Upper lobe of right lung (tissue), 1 donor: ENCODE results near the gene NMNAT1. TPM values are rescaled to one million over a fixed set of nuclear protein-coding genes. Genes with fewer than 3 reads are reported as not detected.
A peak's percentile ranks its signal among the peaks of the same experiment; 100 is the strongest.

Experiments used
- ATAC-seq: fragments of 200-7000 bp; cut with Tn5 transposase; one replicate; pipeline ENCODE4 v1.9.1; 2020; ENCODE audit warnings: mild to moderate bottlenecking, moderate library complexity
- DNase-seq: peaks from one replicate; pipeline ENCODE4 v3.0.0-alpha.2; 2020
- H3K27ac ChIP-seq: fragments of 200-600 bp; one replicate; pipeline ENCODE4 v1.8.0; 2022
- H3K27me3 ChIP-seq: fragments of 200-600 bp; one replicate; pipeline ENCODE4 v1.8.0; 2022; ENCODE audit warnings: mild to moderate bottlenecking
- H3K36me3 ChIP-seq: fragments of 200-600 bp; one replicate; pipeline ENCODE4 v1.8.0; 2022
- H3K4me1 ChIP-seq: fragments of 200-600 bp; one replicate; pipeline ENCODE4 v1.8.0; 2022
- H3K4me3 ChIP-seq: fragments of 200-600 bp; one replicate; pipeline ENCODE4 v1.8.0; 2022; ENCODE audit warnings: mild to moderate bottlenecking
- H3K9me3 ChIP-seq: fragments of 200-600 bp; one replicate; pipeline ENCODE4 v1.8.0; 2022
- CTCF ChIP-seq: fragments of 200-600 bp; IDR thresholded peaks from one replicate; pipeline ENCODE4 v1.8.0; 2022; ENCODE audit warnings: antibody characterized with exemption
- intact Hi-C: fragments of 100-400 bp; cut with DNase I; formaldehyde crosslinking; loops from one replicate; pipeline ENCODE4 v1.11.0; 2022
- long read RNA-seq: library from polyadenylated mRNA; unstranded; transcript quantifications from one replicate; pipeline ENCODE4 v2.0.0, GENCODE V29; 2021
- total RNA-seq: library from RNA; stranded (reverse); fragmentation: NEBNext Ultra II Directional; extraction: Animal tissue kit (Norgen Biotek cat#: 25700); gene quantifications from one replicate; pipeline ENCODE4 v1.2.1, GENCODE V29; 2021
- donor health status: DM: no; HTN: yes; CAD: no; lungs with severe emphysema.

The NMNAT1 gene
- total RNA-seq: 9.1 TPM
- long read RNA-seq, partial matches to known transcripts: 0 of 3 reads
- long read RNA-seq, other reads (novel, unspliced or antisense): 0 of 3 reads

- peak within 1 kb of the TSS; percentile 76 for H3K4me3 ChIP-seq
- H3K4me1 ChIP-seq: peaks cover 14% of the 10 kb centered on the region
- H3K9me3 ChIP-seq: no peaks in the 10 kb centered on the region
- H3K27ac ChIP-seq: peak within 1 kb of the TSS; percentile 88
- TF ChIP-seq CTCF: no peak
- no peaks in the 10 kb centered on the region for H3K27me3 ChIP-seq
- intact Hi-C loops: loop anchor here (5.0 kb wide), 1 partner anchor 66 kb away; no protein-coding TSS in a partner anchor
- peaks cover 17% of the 10 kb centered on the region for H3K36me3 ChIP-seq
- ATAC-seq (peak; percentile 100), DNase-seq (peak; percentile 96)
Observed at GRCh38 chr1:9942939-9943788, at the start of gene NMNAT1, which contains the start of gene LZIC. Gene NMNAT1, plus strand, starts transcription at chr1:9943475. Its CDS starts 28,599 bp downstream, at chr1:9972074. Gene LZIC, minus strand, starts transcription at chr1:9943391. Its CDS starts 6,772 bp downstream, at chr1:9936619.

- Histone ChIP-seq H3K27ac (peak overlapping the region; percentile 73), H3K36me3 (no peaks in the 10 kb centered on the region), H3K27me3 (no peaks in the 10 kb centered on the region), H3K4me1 (peaks cover 33% of the 10 kb centered on the region), H3K4me3 (no peak overlapping the region), H3K9me3 (no peaks in the 10 kb centered on the region)
- no peak for TF ChIP-seq CTCF
- no peak for DNase-seq
- intact Hi-C loops: no loop called here
- ATAC-seq: no peak
Observed at GRCh38 chr1:9894115-9894514, 49.2 kb upstream of the NMNAT1 start.

- TF ChIP-seq CTCF: no peak
- H3K4me3 ChIP-seq: peak overlapping the region; percentile 34
- intact Hi-C loops: no loop called here
Observed at GRCh38 chr1:9900142-9901043, 42.9 kb upstream of the NMNAT1 start.

DNA sequence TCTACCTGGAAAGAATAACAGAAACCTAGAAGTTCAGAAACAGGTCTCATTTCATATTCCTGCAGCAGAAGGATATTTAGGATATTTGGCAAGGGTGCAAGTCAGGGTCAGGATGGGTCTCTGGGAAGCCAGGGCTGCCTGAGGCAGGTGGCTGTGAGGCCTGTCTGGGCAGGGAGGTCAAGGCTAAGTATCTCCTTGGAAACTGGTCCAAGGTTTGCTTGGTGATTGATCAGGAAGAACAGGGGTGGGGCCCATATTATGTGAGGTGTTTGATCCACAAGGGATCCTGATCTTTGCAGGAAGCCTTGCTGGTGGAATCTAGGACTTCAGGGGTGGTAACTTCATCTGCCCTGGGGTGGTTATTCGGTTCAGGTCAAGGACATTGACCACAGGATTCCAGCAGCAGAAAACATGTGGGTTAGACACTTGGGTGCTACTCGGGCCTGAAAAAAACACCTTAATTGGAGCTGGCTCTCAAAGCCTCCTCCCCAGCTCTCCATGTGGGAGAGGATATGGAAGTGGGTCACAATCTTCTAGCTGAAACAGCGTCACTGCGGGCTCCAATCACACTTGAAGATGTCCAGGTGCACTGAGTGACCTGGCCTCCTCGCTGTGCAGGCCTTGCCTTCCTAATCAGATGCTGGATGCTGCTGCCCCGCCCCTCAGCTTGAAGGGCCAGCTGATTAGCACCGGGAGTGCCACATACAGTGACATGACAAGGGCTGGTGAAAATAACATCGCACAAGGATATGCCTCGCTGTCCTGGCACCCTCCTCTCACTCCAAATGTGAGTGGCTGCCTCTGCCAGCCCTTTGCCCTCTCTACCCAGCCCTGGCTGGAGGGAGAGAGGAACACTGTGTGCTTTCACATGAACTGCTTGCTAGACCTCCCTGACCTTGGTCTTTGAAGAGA is 41.9 kb upstream of the NMNAT1 start:
- peak overlapping the region; percentile 80 for H3K27ac ChIP-seq
- no peaks in the 10 kb centered on the region for H3K36me3 ChIP-seq
- peak overlapping the region; percentile 34 for H3K4me3 ChIP-seq
- intact Hi-C loops: no loop called here
- DNase-seq: peak; percentile 89
- no peaks in the 10 kb centered on the region for H3K27me3 ChIP-seq
- H3K4me1 ChIP-seq: peaks cover 29% of the 10 kb centered on the region
- no peak for TF ChIP-seq CTCF
- H3K9me3 ChIP-seq: no peaks in the 10 kb centered on the region
- ATAC-seq: peak; percentile 79

More at GRCh38 chr1:9900142-9901043, 42.9 kb upstream of the NMNAT1 start:
- Histone ChIP-seq H3K27ac (peak overlapping the region; percentile 80), H3K9me3 (no peaks in the 10 kb centered on the region), H3K4me1 (peaks cover 29% of the 10 kb centered on the region), H3K27me3 (no peaks in the 10 kb centered on the region), H3K36me3 (no peaks in the 10 kb centered on the region)
- DNase-seq: peak; percentile 90
- peak; percentile 93 for ATAC-seq

- intact Hi-C loops: no loop called here
- no peaks in the 10 kb centered on the region for H3K9me3 ChIP-seq
- peak overlapping the region; percentile 80 for H3K27ac ChIP-seq
- no peak for DNase-seq
- no peaks in the 10 kb centered on the region for H3K27me3 ChIP-seq
- no peaks in the 10 kb centered on the region for H3K36me3 ChIP-seq
- H3K4me1 ChIP-seq: peaks cover 29% of the 10 kb centered on the region
- H3K4me3 ChIP-seq: no peak overlapping the region
- no peak for ATAC-seq
- TF ChIP-seq CTCF: no peak
Observed at GRCh38 chr1:9902060-9902452, 41.2 kb upstream of the NMNAT1 start.
